HAP-1 (cell line): Measurements from ENCODE around the gene COBLL1.

Experiments
- DNase-seq, 2 experiments: peaks; one replicate each; pipeline ENCODE4 v3.0.0-alpha.2; 2016 to 2020; ENCODE audit warnings: low spot score in 2 of 2
- H3K27me3 ChIP-seq: fragments of 250-450 bp; sonication (Bioruptor Pico); 2 replicates; pipeline ENCODE4 v1.5.1; 2020; ENCODE audit warnings: low read depth, mild to moderate bottlenecking, moderate library complexity
- H3K36me3 ChIP-seq: fragments of 250-450 bp; sonication (Bioruptor Pico); replicated peaks from 2 replicates; pipeline ENCODE4 v1.5.1; 2020; ENCODE audit warnings: mild to moderate bottlenecking
- H3K4me1 ChIP-seq: fragments of 250-450 bp; sonication (Bioruptor Pico); 2 replicates; pipeline ENCODE4 v1.5.1; 2020; ENCODE audit warnings: mild to moderate bottlenecking
- H3K4me3 ChIP-seq: fragments of 250-450 bp; sonication (Bioruptor Pico); 2 replicates; pipeline ENCODE4 v1.5.1; 2020; ENCODE audit warnings: mild to moderate bottlenecking, moderate library complexity
- H3K9me3 ChIP-seq: fragments of 250-450 bp; sonication (Bioruptor Pico); 2 replicates; pipeline ENCODE4 v1.5.1; 2020; ENCODE audit warnings: mild to moderate bottlenecking, moderate library complexity
- in situ Hi-C: fragments of 300-500 bp; cut with MboI; formaldehyde crosslinking; loops from 3 replicates; pipeline ENCODE4 v1.14.3; 2020; ENCODE audit warnings: low sequenced_read_pairs, inconsistent platforms, mixed read lengths

COBLL1 gene

GRCh38 chr2:164841719-164842623, at the start of gene COBLL1:
Gene COBLL1, minus strand, starts transcription at chr2:164841823. Its CDS starts 627 bp downstream, at chr2:164841196.
- H3K4me1 ChIP-seq = peaks cover 39% of the 10 kb centered on the region
- H3K36me3 ChIP-seq = no peaks in the 10 kb centered on the region
- no peaks in the 10 kb centered on the region for H3K9me3 ChIP-seq
- H3K27me3 ChIP-seq = no peaks in the 10 kb centered on the region
- peak within 1 kb of the TSS; percentile 59 for H3K4me3 ChIP-seq
- DNase-seq = peak; percentile 72 to 89
- in situ Hi-C loops = no loop called here

- no peak for DNase-seq
- Histone ChIP-seq H3K36me3 (no peaks in the 10 kb centered on the region), H3K27me3 (no peaks in the 10 kb centered on the region), H3K9me3 (no peaks in the 10 kb centered on the region), H3K4me3 (no peak overlapping the region), H3K4me1 (peaks cover 43% of the 10 kb centered on the region)
- in situ Hi-C loops = no loop called here
Measured at GRCh38 chr2:164890544-164890943, 48.9 kb upstream of the COBLL1 start.

GRCh38 chr2:164888592-164888991, 47.0 kb upstream of the COBLL1 start:
- DNase-seq = no peak
- peaks cover 40% of the 10 kb centered on the region for H3K4me1 ChIP-seq
- H3K4me3 ChIP-seq = no peak overlapping the region
- H3K36me3 ChIP-seq = no peaks in the 10 kb centered on the region
- H3K9me3 ChIP-seq = no peaks in the 10 kb centered on the region
- in situ Hi-C loops = no loop called here
- H3K27me3 ChIP-seq = no peaks in the 10 kb centered on the region

GRCh38 chr2:164887434-164888144, 46.0 kb upstream of the COBLL1 start:
- in situ Hi-C loops = no loop called here
- H3K36me3 ChIP-seq = no peaks in the 10 kb centered on the region
- H3K9me3 ChIP-seq = no peaks in the 10 kb centered on the region
- H3K4me1 ChIP-seq = peaks cover 30% of the 10 kb centered on the region
- no peak overlapping the region for H3K4me3 ChIP-seq
- H3K27me3 ChIP-seq = no peaks in the 10 kb centered on the region
- DNase-seq = no peak

GRCh38 chr2:164882276-164882675, 40.7 kb upstream of the COBLL1 start:
- H3K4me1 ChIP-seq = no peaks in the 10 kb centered on the region
- DNase-seq = no peak
- in situ Hi-C loops = no loop called here
- no peaks in the 10 kb centered on the region for H3K9me3 ChIP-seq
- H3K27me3 ChIP-seq = no peaks in the 10 kb centered on the region
- H3K4me3 ChIP-seq = no peak overlapping the region
- H3K36me3 ChIP-seq = no peaks in the 10 kb centered on the region

- H3K9me3 ChIP-seq = no peaks in the 10 kb centered on the region
- no peaks in the 10 kb centered on the region for H3K4me1 ChIP-seq
- H3K27me3 ChIP-seq = no peaks in the 10 kb centered on the region
- no peak overlapping the region for H3K4me3 ChIP-seq
- no peak for DNase-seq
- no peaks in the 10 kb centered on the region for H3K36me3 ChIP-seq
- in situ Hi-C loops = no loop called here
Measured at GRCh38 chr2:164881524-164881923, 39.9 kb upstream of the COBLL1 start.

- Histone ChIP-seq H3K4me3 (no peak overlapping the region), H3K27me3 (no peaks in the 10 kb centered on the region), H3K36me3 (no peaks in the 10 kb centered on the region), H3K9me3 (no peaks in the 10 kb centered on the region), H3K4me1 (no peaks in the 10 kb centered on the region)
- DNase-seq = no peak
- in situ Hi-C loops = no loop called here
Measured at GRCh38 chr2:164879901-164880535, 38.4 kb upstream of the COBLL1 start.

GRCh38 chr2:164877927-164878326, 36.3 kb upstream of the COBLL1 start:
- DNase-seq = no peak

GRCh38 chr2:164877169-164877568, 35.5 kb upstream of the COBLL1 start:
- peaks cover 12% of the 10 kb centered on the region for H3K4me1 ChIP-seq
- no peak for DNase-seq
- H3K36me3 ChIP-seq = no peaks in the 10 kb centered on the region
- in situ Hi-C loops = no loop called here
- H3K27me3 ChIP-seq = no peaks in the 10 kb centered on the region
- no peak overlapping the region for H3K4me3 ChIP-seq
- no peaks in the 10 kb centered on the region for H3K9me3 ChIP-seq

More at GRCh38 chr2:164877927-164878326, 36.3 kb upstream of the COBLL1 start:
- Histone ChIP-seq H3K27me3 (no peaks in the 10 kb centered on the region), H3K4me3 (no peak overlapping the region), H3K4me1 (peaks cover 9% of the 10 kb centered on the region), H3K36me3 (no peaks in the 10 kb centered on the region), H3K9me3 (no peaks in the 10 kb centered on the region)
- in situ Hi-C loops = no loop called here

GRCh38 chr2:164875334-164876205, 33.9 kb upstream of the COBLL1 start:
- Histone ChIP-seq H3K27me3 (no peaks in the 10 kb centered on the region), H3K4me1 (peaks cover 13% of the 10 kb centered on the region), H3K36me3 (no peaks in the 10 kb centered on the region), H3K4me3 (no peak overlapping the region), H3K9me3 (no peaks in the 10 kb centered on the region)
- no peak for DNase-seq
- in situ Hi-C loops = no loop called here

GRCh38 chr2:164873210-164873908, 31.7 kb upstream of the COBLL1 start:
- DNase-seq = no peak
- Histone ChIP-seq H3K9me3 (no peaks in the 10 kb centered on the region), H3K4me3 (no peak overlapping the region), H3K36me3 (no peaks in the 10 kb centered on the region), H3K27me3 (no peaks in the 10 kb centered on the region), H3K4me1 (peaks cover 13% of the 10 kb centered on the region)
- in situ Hi-C loops = no loop called here

- DNase-seq = no peak
- in situ Hi-C loops = no loop called here
- Histone ChIP-seq H3K4me1 (peaks cover 13% of the 10 kb centered on the region), H3K27me3 (no peaks in the 10 kb centered on the region), H3K36me3 (no peaks in the 10 kb centered on the region), H3K4me3 (no peak overlapping the region), H3K9me3 (no peaks in the 10 kb centered on the region)
Measured at GRCh38 chr2:164871404-164871803, 29.8 kb upstream of the COBLL1 start.

- Histone ChIP-seq H3K36me3 (no peaks in the 10 kb centered on the region), H3K27me3 (no peaks in the 10 kb centered on the region), H3K9me3 (no peaks in the 10 kb centered on the region), H3K4me1 (peaks cover 13% of the 10 kb centered on the region), H3K4me3 (no peak overlapping the region)
- DNase-seq = no peak
- in situ Hi-C loops = no loop called here
Measured at GRCh38 chr2:164869420-164869772, 27.8 kb upstream of the COBLL1 start.
